Esophagus muscularis mucosa (tissue), 4 donors: ENCODE measurements around the gene PTPN3. TPM values are rescaled to one million over a fixed set of nuclear protein-coding genes. Genes with fewer than 3 reads are reported as not detected.

ENCODE experiments used
- DNase-seq: peaks from one replicate; pipeline ENCODE4 v3.0.0-alpha.2; 2017; ENCODE audit errors: extremely low spot score
- H3K27ac ChIP-seq, 4 donors: fragments of 200-600 bp; sonication (generic); replicated peaks in 1 of 4; 1 replicate in 3 of 4; 2 replicates in 1 of 4; pipeline ENCODE4 v1.5.1; 2016 to 2019; ENCODE audit warnings: mild to moderate bottlenecking in 1 of 4
- H3K27me3 ChIP-seq, 4 donors: fragments of 200-600 bp; sonication (generic); one replicate each; pipeline versions ENCODE4 v1.5.1 to v1.6.0; 2016 to 2019
- H3K36me3 ChIP-seq, 4 donors: fragments of 200-600 bp; sonication (generic); one replicate each; pipeline ENCODE4 v1.5.1; 2016 to 2019
- H3K4me1 ChIP-seq, 4 donors: fragments of 200-600 bp; sonication (generic); one replicate each; pipeline ENCODE4 v1.5.1; 2016 to 2019
- H3K4me3 ChIP-seq, 4 donors: fragments of 200-600 bp; sonication (generic); 1 replicate in 2 of 4; 2 replicates in 2 of 4; pipeline ENCODE4 v1.5.1; 2016 to 2019; ENCODE audit warnings: mild to moderate bottlenecking in 4 of 4, moderate library complexity in 1 of 4
- H3K9me3 ChIP-seq, 4 donors: fragments of 200-600 bp; sonication (generic); 1 replicate in 3 of 4; 2 replicates in 1 of 4; pipeline ENCODE4 v1.5.1; 2016 to 2019
- EP300 ChIP-seq: sonication (generic); formaldehyde crosslinking; IDR thresholded peaks from one replicate; pipeline ENCODE4 v1.6.1; 2017; ENCODE audit warnings: antibody characterized with exemption
- POLR2A ChIP-seq: fragments of 450-650 bp; IDR thresholded peaks from one replicate; pipeline ENCODE4 v1.6.1; 2017; ENCODE audit warnings: antibody characterized with exemption, moderate library complexity, mild to moderate bottlenecking, low read depth
- POLR2AphosphoS5 ChIP-seq, 2 donors: sonication (generic); formaldehyde crosslinking; IDR thresholded peaks; one replicate each; pipeline ENCODE4 v1.6.1; 2017; ENCODE audit warnings: antibody characterized with exemption in 2 of 2
- WGBS: methylation state at CpG from one replicate; pipeline ENCODE4 v1.1.5; 2018; 5-methylcytosine and 5-hydroxymethylcytosine counted together
- intact Hi-C: fragments of 100-400 bp; cut with DNase I; formaldehyde crosslinking; loops from one replicate; pipeline ENCODE4 v1.15.1; 2023
- total RNA-seq, 4 donors: library from RNA; depleted of rRNA; stranded (reverse); fragments of >200 nt; gene quantifications; one replicate each; pipeline versions ENCODE4 v1.1.0 to v1.2.1, GENCODE V29; 2016
- TF ChIP-seq, protein P1 (sequence below), 3 experiments: fragments of 200-600 bp in 2 of 3; fragments of 450-650 bp in 1 of 3; sonication (generic) in 2 of 3; IDR thresholded peaks; one replicate each; pipeline ENCODE4 v1.5.1; 2017 to 2019; ENCODE audit warnings: antibody characterized with exemption in 3 of 3, mild to moderate bottlenecking in 2 of 3, moderate library complexity in 1 of 3

Gene PTPN3
- total RNA-seq, 4 donors from 2014 or later: 0.83 to 2.0 (median 1.3) TPM

GRCh38 chr9:109453210-109453842 is 44.8 kb downstream of the PTPN3 start:
- no peak for DNase-seq
- intact Hi-C loops: no loop called here
- Histone ChIP-seq H3K27me3 (no peaks in the 10 kb centered on the region), H3K9me3 (no peaks in the 10 kb centered on the region), H3K27ac (no peak overlapping the region), H3K36me3 (peaks cover 0 to 8% (median 0%) of the 10 kb centered on the region in 4 donors), H3K4me3 (no peak overlapping the region), H3K4me1 (no peaks in the 10 kb centered on the region)
- WGBS: 78% methylated on average over 3 of the region's 3 CpGs
- no peak for TF ChIP-seq POLR2A
- TF ChIP-seq, protein P1, sequence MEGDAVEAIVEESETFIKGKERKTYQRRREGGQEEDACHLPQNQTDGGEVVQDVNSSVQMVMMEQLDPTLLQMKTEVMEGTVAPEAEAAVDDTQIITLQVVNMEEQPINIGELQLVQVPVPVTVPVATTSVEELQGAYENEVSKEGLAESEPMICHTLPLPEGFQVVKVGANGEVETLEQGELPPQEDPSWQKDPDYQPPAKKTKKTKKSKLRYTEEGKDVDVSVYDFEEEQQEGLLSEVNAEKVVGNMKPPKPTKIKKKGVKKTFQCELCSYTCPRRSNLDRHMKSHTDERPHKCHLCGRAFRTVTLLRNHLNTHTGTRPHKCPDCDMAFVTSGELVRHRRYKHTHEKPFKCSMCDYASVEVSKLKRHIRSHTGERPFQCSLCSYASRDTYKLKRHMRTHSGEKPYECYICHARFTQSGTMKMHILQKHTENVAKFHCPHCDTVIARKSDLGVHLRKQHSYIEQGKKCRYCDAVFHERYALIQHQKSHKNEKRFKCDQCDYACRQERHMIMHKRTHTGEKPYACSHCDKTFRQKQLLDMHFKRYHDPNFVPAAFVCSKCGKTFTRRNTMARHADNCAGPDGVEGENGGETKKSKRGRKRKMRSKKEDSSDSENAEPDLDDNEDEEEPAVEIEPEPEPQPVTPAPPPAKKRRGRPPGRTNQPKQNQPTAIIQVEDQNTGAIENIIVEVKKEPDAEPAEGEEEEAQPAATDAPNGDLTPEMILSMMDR (IDR thresholded peaks at IDR 0.05): no peak

DNA sequence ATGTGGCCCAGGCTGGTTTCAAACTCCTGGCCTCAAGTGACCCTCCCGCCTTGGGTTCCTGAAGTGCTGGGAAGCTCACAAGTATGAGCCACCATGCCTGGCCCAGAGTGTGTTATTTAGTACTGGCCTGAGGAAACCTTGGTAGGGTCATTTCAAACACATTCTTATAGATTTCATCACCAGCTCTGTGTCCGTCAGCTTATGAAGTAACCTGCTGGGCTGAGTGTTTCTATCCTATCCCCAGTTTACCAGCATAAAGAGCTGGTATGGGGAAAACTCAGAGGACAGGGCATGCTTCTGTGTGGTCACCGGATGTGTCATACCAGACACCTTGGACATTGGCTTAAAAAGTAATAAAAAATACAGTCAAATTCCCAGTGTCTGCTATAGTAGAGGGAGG is 45.3 kb downstream of the PTPN3 start:
- no peaks in the 10 kb centered on the region for H3K4me1 ChIP-seq
- no peak for TF ChIP-seq POLR2A
- TF ChIP-seq POLR2AphosphoS5 (IDR thresholded peaks at IDR 0.05): no peak
- TF ChIP-seq, protein P1 (IDR thresholded peaks at IDR 0.05): no peak
- no peak for TF ChIP-seq EP300
- H3K36me3 ChIP-seq: peaks cover 0 to 8% (median 0%) of the 10 kb centered on the region in 4 donors
- H3K4me3 ChIP-seq: no peak overlapping the region
- no peak for DNase-seq
- no peaks in the 10 kb centered on the region for H3K9me3 ChIP-seq
- H3K27ac ChIP-seq: no peak overlapping the region
- intact Hi-C loops: no loop called here
- no peaks in the 10 kb centered on the region for H3K27me3 ChIP-seq
- whole genome bisulfite sequencing: 73% methylated on average over 3 of the region's 3 CpGs

DNA sequence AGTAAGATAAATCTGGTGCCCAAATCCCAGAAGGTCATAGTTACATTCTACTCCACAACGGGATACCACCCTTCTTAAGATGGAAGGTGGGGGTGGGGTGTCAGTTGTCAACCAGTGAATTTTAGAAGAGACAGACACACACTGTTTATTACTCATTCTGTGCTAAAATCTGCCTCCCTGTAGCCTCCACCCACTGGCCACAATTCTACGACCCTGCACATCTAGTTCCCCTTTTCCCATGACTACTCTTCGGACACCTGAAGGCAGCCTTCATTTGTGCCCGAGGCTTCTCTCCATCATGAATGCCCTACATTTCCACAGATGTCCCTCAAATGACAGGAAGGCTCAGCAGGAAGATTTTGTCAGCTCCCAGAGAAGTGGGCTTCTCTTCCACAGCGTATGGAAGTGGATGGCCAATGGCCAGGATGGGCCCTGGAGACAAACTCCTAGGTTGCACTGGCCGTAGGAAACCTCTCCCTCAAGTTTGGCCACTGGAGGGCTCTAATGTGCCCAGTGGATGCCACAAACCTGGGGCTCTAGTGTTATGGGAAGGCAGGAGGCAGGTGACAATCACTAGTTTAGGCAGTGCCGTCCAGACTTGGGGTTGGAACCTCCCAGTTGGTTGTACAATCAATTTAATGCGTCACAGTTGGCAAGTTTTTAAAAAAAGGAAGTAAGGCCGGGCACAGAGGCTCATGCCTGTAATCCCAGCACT is 46.6 kb downstream of the PTPN3 start:
- DNase-seq: no peak
- Histone ChIP-seq H3K27ac (no peak overlapping the region), H3K27me3 (no peaks in the 10 kb centered on the region), H3K4me3 (no peak overlapping the region), H3K9me3 (no peaks in the 10 kb centered on the region), H3K36me3 (peaks cover 0 to 7% (median 0%) of the 10 kb centered on the region in 4 donors), H3K4me1 (no peaks in the 10 kb centered on the region)
- 83% methylated on average over 9 of the region's 9 CpGs for WGBS
- intact Hi-C loops: no loop called here
- TF ChIP-seq POLR2A (no peak), POLR2AphosphoS5 (IDR thresholded peaks at IDR 0.05) (no peak), EP300 (no peak)
- TF ChIP-seq, protein P1 (IDR thresholded peaks at IDR 0.05): no peak

- DNase-seq: no peak
- H3K9me3 ChIP-seq: no peaks in the 10 kb centered on the region
- no peaks in the 10 kb centered on the region for H3K27me3 ChIP-seq
- H3K27ac ChIP-seq: no peak overlapping the region
- H3K36me3 ChIP-seq: no peaks in the 10 kb centered on the region
- TF ChIP-seq POLR2A (no peak), EP300 (no peak), POLR2AphosphoS5 (IDR thresholded peaks at IDR 0.05) (no peak)
- TF ChIP-seq, protein P1 (IDR thresholded peaks at IDR 0.05): no peak
- intact Hi-C loops: no loop called here
- H3K4me1 ChIP-seq: no peaks in the 10 kb centered on the region
- H3K4me3 ChIP-seq: no peak overlapping the region
- WGBS: 76% methylated on average over 3 of the region's 3 CpGs
Observed at GRCh38 chr9:109450346-109450745, 47.8 kb downstream of the PTPN3 start.
